CD14-positive monocyte (primary cell): Measurements from ENCODE around the gene GP9. TPM values are rescaled to one million over a fixed set of nuclear protein-coding genes. Genes with fewer than 3 reads are reported as not detected.

Source experiments
- DNase-seq, 3 donors: peaks; one replicate each; pipeline ENCODE4 v3.0.0-alpha.2; 2011 to 2022
- H2AFZ ChIP-seq: 2 replicates; pipeline ENCODE4 v1.6.0; 2012; ENCODE audit warnings: mild to moderate bottlenecking, low read depth, low read length, inconsistent platforms; ENCODE audit not compliant: insufficient read depth, poor library complexity, severe bottlenecking
- H3K27ac ChIP-seq, 2 donors: 1 replicate in 1 of 2; 2 replicates in 1 of 2; pipeline ENCODE4 v1.5.1; 2012 to 2013; ENCODE audit warnings: low read length in 2 of 2, control low read depth in 1 of 2, inconsistent platforms in 1 of 2, low read depth in 1 of 2, mild to moderate bottlenecking in 1 of 2
- H3K27me3 ChIP-seq, 2 donors: one replicate each; pipeline versions ENCODE4 v1.6.0 to v1.6.1; 2011 to 2013; ENCODE audit warnings: low read length in 2 of 2; ENCODE audit not compliant: control insufficient read depth in 2 of 2, insufficient read depth in 2 of 2
- H3K36me3 ChIP-seq, 2 donors: replicated peaks in 1 of 2; 1 replicate in 1 of 2; 2 replicates in 1 of 2; pipeline versions ENCODE4 v1.5.1 to v1.6.1; 2012 to 2013; ENCODE audit warnings: low read length in 2 of 2, control low read depth in 1 of 2, inconsistent platforms in 1 of 2, mild to moderate bottlenecking in 1 of 2; ENCODE audit not compliant: insufficient read depth in 2 of 2, control insufficient read depth in 1 of 2
- H3K4me1 ChIP-seq, 2 donors: 1 replicate in 1 of 2; 2 replicates in 1 of 2; pipeline versions ENCODE4 v1.5.1 to v1.6.1; 2012 to 2013; ENCODE audit warnings: low read length in 2 of 2, control low read depth in 1 of 2, inconsistent platforms in 1 of 2, mild to moderate bottlenecking in 1 of 2, moderate library complexity in 1 of 2; ENCODE audit not compliant: insufficient read depth in 2 of 2, control insufficient read depth in 1 of 2
- H3K4me2 ChIP-seq: replicated peaks from 2 replicates; pipeline ENCODE3; 2012; ENCODE audit warnings: low read length, moderate library complexity, mild to moderate bottlenecking; ENCODE audit not compliant: poor library complexity, severe bottlenecking; ENCODE audit errors: extremely low read depth
- H3K4me3 ChIP-seq, 3 experiments: fragments of 200-600 bp in 1 of 3; sonication (generic) in 1 of 3; replicated peaks in 1 of 3; 1 replicate in 2 of 3; 2 replicates in 1 of 3; pipeline ENCODE4 v1.5.1; 2011 to 2013; ENCODE audit warnings: low read length in 3 of 3, mild to moderate bottlenecking in 3 of 3, control low read depth in 2 of 3, low read depth in 2 of 3, inconsistent platforms in 1 of 3, moderate library complexity in 1 of 3
- H3K79me2 ChIP-seq: 2 replicates; pipeline ENCODE4 v1.6.0; 2012; ENCODE audit warnings: mild to moderate bottlenecking, control low read depth, inconsistent platforms, low read length, moderate library complexity; ENCODE audit not compliant: insufficient read depth
- H3K9ac ChIP-seq: 2 replicates; pipeline ENCODE4 v1.6.0; 2017; ENCODE audit warnings: low read length, mild to moderate bottlenecking; ENCODE audit not compliant: insufficient read depth, poor library complexity, severe bottlenecking
- H3K9me3 ChIP-seq, 2 donors: replicated peaks in 1 of 2; 1 replicate in 1 of 2; 2 replicates in 1 of 2; pipeline versions ENCODE4 v1.5.1 to v1.6.1; 2012 to 2013; ENCODE audit warnings: low read length in 2 of 2, control low read depth in 1 of 2; ENCODE audit not compliant: control insufficient read depth in 1 of 2, insufficient read depth in 1 of 2
- H4K20me1 ChIP-seq: 2 replicates; pipeline ENCODE4 v1.6.0; 2012; ENCODE audit warnings: mild to moderate bottlenecking, low read length, control low read depth, moderate library complexity; ENCODE audit not compliant: insufficient read depth
- H3K27ac Mint-ChIP-seq, 7 donors: one replicate each; pipeline ENCODE4 v1.8.0; 2020; ENCODE audit warnings: mild to moderate bottlenecking in 7 of 7, mixed read lengths in 7 of 7, moderate library complexity in 6 of 7, inconsistent platforms in 2 of 7
- H3K27me3 Mint-ChIP-seq, 3 donors: one replicate each; pipeline ENCODE4 v1.8.0; 2021 to 2022; ENCODE audit warnings: low read depth in 3 of 3, mild to moderate bottlenecking in 3 of 3, mixed read lengths in 3 of 3, moderate library complexity in 3 of 3, inconsistent platforms in 1 of 3
- H3K36me3 Mint-ChIP-seq, 2 donors: one replicate each; pipeline ENCODE4 v1.8.0; 2020; ENCODE audit warnings: mixed read lengths in 2 of 2, inconsistent platforms in 1 of 2, mild to moderate bottlenecking in 1 of 2
- H3K4me1 Mint-ChIP-seq: one replicate; pipeline ENCODE4 v1.8.0; 2020; ENCODE audit warnings: mild to moderate bottlenecking, mixed read lengths
- H3K4me3 Mint-ChIP-seq, 2 donors: one replicate each; pipeline ENCODE4 v1.8.0; 2020; ENCODE audit warnings: mild to moderate bottlenecking in 2 of 2, mixed read lengths in 2 of 2, moderate library complexity in 1 of 2
- H3K9me3 Mint-ChIP-seq, 7 donors: one replicate each; pipeline ENCODE4 v1.8.0; 2020 to 2022; ENCODE audit warnings: mixed read lengths in 7 of 7, mild to moderate bottlenecking in 6 of 7, moderate library complexity in 6 of 7, inconsistent platforms in 2 of 7
- CTCF ChIP-seq: fragments of 200-600 bp; IDR thresholded peaks from one replicate; pipeline ENCODE4 v1.8.0; 2022; ENCODE audit warnings: antibody characterized with exemption, mild to moderate bottlenecking
- WGBS: methylation state at CpG from one replicate; pipeline ENCODE4 v1.1.5; 2013; ENCODE audit warnings: missing lambda C conversion rate; ENCODE audit not compliant: insufficient coverage; 5-methylcytosine and 5-hydroxymethylcytosine counted together
- intact Hi-C, 2 donors: fragments of 100-400 bp; cut with micrococcal nuclease; formaldehyde crosslinking; loops; one replicate each; pipeline versions ENCODE4 v1.15.0 to v1.15.1; 2023
- polyA plus RNA-seq, 3 donors: library from polyadenylated mRNA; depleted of rRNA in 1 of 3; unstranded in 2 of 3; stranded (reverse) in 1 of 3; fragments of 300-500 nt in 2 of 3; fragments of >200 nt in 1 of 3; fragmentation: Illumina TruSeq in 2 of 3; gene quantifications; 1 replicate in 2 of 3; 2 replicates in 1 of 3; pipeline ENCODE4 v1.2.3, GENCODE V29; 2012 to 2021

GP9 gene
- polyA plus RNA-seq, 3 donors = 0.74 to 2.7 TPM; not detected in 1

- no peak overlapping the region for H2AFZ ChIP-seq
- H3K4me1 Mint-ChIP-seq = peaks cover 20% of the 10 kb centered on the region
Measured at GRCh38 chr3:129016720-129017483, 43.7 kb upstream of the GP9 start.

GRCh38 chr3:129017484-129017899 is 43.1 kb upstream of the GP9 start:
- H3K4me3 Mint-ChIP-seq = no peak overlapping the region
- peaks cover 20% of the 10 kb centered on the region for H3K4me1 Mint-ChIP-seq

More at GRCh38 chr3:129016720-129017483, 43.7 kb upstream of the GP9 start:
- Histone ChIP-seq H3K27me3 (no peaks in the 10 kb centered on the region), H3K9ac (no peak overlapping the region), H3K4me3 (no peak overlapping the region), H3K27ac (no peak overlapping the region), H3K4me1 (peaks cover 16 to 19% of the 10 kb centered on the region in 2 donors), H3K79me2 (no peaks in the 10 kb centered on the region), H3K9me3 (peaks cover 0 to 3% of the 10 kb centered on the region in 2 donors), H3K36me3 (no peaks in the 10 kb centered on the region), H4K20me1 (no peaks in the 10 kb centered on the region), H3K4me2 (peak overlapping the region; percentile 35)
- H3K9me3 Mint-ChIP-seq = no peaks in the 10 kb centered on the region
- peaks cover 5 to 7% (median 6%) of the 10 kb centered on the region in 3 donors for H3K27me3 Mint-ChIP-seq
- WGBS = 87% methylated on average over 10 of the region's 14 CpGs
- no peak for TF ChIP-seq CTCF
- peak overlapping the region in 1 of 7 donors; percentile 32 for H3K27ac Mint-ChIP-seq
- intact Hi-C loops = no loop called here
- H3K4me3 Mint-ChIP-seq = no peak overlapping the region
- H3K36me3 Mint-ChIP-seq = peaks cover 0 to 2% of the 10 kb centered on the region in 2 donors
- DNase-seq = no peak

More at GRCh38 chr3:129017484-129017899, 43.1 kb upstream of the GP9 start:
- intact Hi-C loops = no loop called here
- Histone ChIP-seq H2AFZ (no peak overlapping the region), H3K9ac (no peak overlapping the region), H4K20me1 (no peaks in the 10 kb centered on the region), H3K4me2 (no peak overlapping the region), H3K36me3 (no peaks in the 10 kb centered on the region), H3K27me3 (no peaks in the 10 kb centered on the region), H3K4me1 (peaks cover 16 to 19% of the 10 kb centered on the region in 2 donors), H3K4me3 (no peak overlapping the region), H3K27ac (no peak overlapping the region), H3K9me3 (peaks cover 0 to 3% of the 10 kb centered on the region in 2 donors), H3K79me2 (no peaks in the 10 kb centered on the region)
- no peak for TF ChIP-seq CTCF
- Mint-ChIP-seq H3K36me3 (peaks cover 0 to 2% of the 10 kb centered on the region in 2 donors), H3K9me3 (no peaks in the 10 kb centered on the region), H3K27me3 (peaks cover 7 to 8% (median 7%) of the 10 kb centered on the region in 3 donors), H3K27ac (no peak overlapping the region)
- WGBS = 93% methylated on average over 5 of the region's 7 CpGs
- DNase-seq = no peak
